HL-60/S4 (cell line): ENCODE measurements around the gene EPB41L5.
"Not testable (repeated sequence)": the region's sequence is repeated elsewhere in the genome, so short reads cannot be mapped to it uniquely, and the experiment has no call there.

Experiments
- in situ Hi-C: fragments of 300-500 bp; cut with MboI; formaldehyde crosslinking; loops from 2 replicates; pipeline ENCODE4 v1.14.3; 2022; ENCODE audit warnings: low sequenced_read_pairs

Gene EPB41L5

DNA sequence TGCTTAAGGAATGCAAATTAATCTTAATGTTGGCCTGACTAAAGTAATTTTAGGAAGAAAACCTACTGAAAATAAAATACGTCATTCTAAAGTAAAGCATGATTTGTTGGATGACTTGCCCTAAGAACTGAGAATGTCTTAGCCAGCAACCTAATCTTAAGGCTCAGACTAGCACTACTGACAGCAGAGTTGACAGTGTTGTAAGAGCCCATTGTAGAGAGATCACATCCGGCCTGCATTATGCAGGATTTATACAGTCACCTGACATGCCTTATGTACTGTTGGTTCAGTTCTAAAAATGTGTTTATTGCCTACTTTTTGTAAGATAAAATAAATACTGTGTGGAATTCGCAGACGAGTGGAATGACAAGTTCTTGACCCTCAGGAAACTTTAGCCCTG, 128.0 kb downstream of the EPB41L5 start:
- in situ Hi-C loops = no loop called here

DNA sequence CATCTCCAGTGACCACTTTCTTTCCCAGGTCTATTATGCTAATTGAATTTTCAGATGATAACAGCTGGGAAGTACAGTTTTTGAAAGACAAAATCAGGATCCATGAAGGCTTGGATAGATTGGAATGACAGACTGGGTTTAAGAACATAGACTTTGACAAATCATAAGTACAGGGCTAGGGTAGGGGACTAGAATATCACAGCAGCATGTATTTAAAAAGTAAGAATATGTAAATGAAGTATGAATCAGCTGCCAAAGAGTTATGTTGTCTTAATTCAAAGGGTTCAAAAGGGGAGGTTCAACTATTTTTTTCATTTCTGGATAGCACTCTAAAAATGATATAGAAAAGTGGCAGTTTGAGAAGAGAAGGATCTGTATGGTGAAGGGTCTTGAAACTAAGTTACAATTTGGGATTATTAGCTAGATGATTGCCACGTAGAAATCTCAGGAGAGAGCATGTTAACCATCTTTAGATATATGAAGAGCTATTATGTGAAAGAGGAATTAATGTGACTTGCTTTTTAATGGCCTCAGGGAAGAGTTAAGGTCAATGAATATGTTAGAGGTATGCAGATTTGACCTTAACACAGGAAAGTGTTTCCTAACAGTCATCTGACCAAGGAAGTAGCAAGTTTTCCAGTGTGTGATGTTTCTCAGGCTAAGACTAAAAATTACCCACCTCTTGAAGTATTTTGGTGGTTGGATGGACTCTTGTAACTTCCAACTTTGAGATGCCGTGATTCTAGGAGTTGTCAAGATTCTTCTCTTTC, 128.6 kb downstream of the EPB41L5 start:
- in situ Hi-C loops = no loop called here

GRCh38 chr2:120142528-120143219, 129.8 kb downstream of the EPB41L5 start:
- in situ Hi-C loops = no loop called here

GRCh38 chr2:120148229-120148628, 135.4 kb downstream of the EPB41L5 start:
- in situ Hi-C loops = no loop called here

DNA sequence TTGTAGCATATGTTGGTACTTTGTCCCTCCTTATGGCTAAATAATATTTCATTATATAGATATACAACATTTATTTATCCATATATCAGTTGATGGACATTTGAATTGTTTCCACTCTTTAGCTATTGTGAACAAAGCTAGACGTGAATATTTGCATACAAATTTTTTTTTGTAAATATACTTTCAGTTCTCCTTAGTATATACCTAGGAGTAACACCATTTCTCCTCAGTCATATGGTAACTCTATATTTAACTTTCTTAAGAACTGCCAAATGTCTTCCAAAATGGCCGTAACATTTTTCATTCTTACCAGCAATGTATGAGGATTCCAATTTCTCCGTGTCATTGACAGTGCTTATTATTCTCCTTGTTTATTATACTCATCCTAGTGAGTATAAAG, 135.8 kb downstream of the EPB41L5 start:
- in situ Hi-C loops = no loop called here

DNA sequence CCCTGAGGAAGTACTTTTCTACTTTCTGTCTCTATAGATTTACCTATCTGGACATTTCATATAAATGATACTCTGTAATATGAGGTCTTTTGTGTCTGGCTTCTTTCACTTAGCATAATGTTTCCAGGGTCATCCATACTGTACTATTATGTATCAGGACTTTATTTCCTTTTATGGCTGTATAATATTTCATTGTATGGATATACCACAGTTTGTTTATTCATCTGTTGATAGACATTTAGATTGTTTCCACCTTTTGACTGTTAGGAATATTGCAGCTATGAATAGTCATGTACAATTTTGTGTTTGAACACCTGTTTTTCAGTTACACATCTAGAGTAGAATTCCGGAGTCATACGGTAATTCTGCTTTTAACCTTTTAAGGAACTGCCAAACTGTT, 136.5 kb downstream of the EPB41L5 start:
- in situ Hi-C loops = no loop called here

DNA sequence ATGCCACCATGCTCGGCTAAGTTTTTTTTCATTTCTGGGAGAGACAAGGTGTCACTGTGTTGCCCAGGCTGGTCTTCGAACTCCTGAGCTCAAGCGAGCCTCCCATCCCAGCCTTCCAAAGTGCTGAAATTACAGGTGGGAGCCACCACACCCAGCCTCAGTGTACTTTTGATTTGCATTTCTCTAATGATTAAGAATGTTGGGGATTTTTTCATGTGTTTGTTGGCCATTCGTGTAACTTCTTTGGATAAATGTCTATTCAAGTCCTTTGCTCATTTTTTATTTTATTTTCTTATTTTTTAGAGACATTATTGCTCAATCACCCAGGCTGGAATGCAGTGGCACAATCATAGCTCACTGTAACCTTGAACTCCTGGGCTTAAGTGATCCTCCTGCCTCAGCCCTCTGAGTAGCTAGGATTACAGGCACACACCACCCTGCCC, 137.2 kb downstream of the EPB41L5 start:
- in situ Hi-C loops = no loop called here

GRCh38 chr2:120155308-120155707, 142.4 kb downstream of the EPB41L5 start:
- in situ Hi-C loops = no loop called here

DNA sequence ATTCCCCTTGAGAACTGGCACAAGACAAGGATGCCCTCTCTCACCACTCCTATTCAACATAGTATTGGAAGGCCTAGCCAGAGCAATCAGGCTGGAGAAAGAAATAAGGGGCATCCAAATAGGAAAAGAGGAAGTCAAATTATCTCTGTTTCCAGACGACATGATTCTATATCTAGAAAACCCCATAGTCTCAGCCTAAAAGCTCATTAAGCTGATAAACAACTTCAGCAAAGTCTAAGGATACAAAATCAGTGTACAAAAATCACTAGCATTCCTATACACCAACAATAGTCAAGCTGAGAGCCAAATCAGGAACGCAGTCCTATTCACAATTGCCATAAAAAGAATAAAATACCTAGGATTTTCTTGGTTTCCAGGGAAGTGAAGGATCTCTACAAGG, 145.8 kb downstream of the EPB41L5 start:
- in situ Hi-C loops = not testable (repeated sequence)

GRCh38 chr2:120161190-120161589, 148.3 kb downstream of the EPB41L5 start:
- in situ Hi-C loops = no loop called here

DNA sequence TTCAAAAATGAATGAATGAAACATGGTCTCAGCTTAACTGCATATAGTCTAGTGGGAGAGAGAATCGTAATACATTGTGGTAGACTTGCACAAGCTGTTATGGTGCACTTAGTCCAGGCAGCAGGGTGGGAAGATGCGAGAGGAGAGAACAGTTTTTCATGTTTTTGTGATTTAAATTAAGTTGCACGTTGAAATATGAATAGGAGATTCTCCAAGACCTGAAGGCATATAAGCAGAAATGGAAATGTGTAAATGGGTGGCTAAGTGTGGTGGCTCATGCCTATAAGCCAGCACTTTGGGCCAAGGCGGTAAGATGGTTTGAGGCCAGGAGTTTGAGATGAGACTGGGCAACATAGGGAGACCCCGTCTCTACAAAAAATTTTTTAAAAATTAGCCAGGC, 149.8 kb downstream of the EPB41L5 start:
- in situ Hi-C loops = no loop called here

DNA sequence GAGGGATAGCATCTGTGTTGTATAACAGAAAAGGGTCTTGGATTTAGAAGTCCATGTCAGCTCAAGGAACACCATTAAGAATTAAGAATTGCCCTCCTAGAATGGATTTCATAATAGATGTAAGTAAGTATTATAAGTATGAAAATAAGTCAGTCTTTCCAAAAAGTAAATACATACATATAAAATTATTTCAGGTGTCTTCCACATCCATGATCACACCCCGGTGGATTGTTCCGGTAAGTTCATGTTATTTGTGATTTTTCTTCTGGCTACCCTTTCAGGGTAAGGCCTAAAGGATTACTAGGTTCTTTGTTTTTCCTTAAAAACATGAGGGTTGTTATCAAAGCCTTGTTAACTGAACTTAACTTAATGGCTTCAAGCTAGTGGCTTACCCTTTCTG, 154.4 kb downstream of the EPB41L5 start:
- in situ Hi-C loops = no loop called here

GRCh38 chr2:120169020-120169419, 156.1 kb downstream of the EPB41L5 start:
- in situ Hi-C loops = no loop called here

DNA sequence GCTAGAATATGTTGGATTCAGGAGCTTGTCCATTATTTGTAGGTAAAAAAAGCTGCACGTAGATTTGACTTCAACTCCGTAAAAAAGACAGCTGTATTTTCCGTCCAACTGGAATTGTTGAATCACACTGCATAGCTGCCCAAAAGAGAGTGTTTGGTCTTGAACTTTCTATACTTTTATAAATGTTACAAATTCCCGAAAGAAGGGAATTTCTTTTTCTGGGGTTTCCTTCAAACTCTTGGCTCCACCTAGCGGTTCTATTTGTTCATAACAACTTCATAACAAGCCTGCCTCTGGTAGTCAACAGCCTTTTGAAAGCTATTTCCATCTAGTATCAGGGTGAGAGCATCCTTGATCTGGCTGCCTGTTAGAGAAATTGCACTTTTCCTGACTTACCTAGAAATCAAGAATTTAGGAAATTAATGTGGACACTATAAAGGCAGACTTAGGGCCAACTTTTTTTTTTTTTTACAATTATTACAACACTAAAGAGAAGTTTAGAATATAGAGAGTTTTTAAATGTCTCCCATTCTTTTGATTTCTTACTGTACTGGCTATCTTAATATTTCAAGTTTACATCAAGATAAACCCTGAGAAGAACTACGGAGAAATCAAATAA, 162.2 kb downstream of the EPB41L5 start:
- in situ Hi-C loops = no loop called here

DNA sequence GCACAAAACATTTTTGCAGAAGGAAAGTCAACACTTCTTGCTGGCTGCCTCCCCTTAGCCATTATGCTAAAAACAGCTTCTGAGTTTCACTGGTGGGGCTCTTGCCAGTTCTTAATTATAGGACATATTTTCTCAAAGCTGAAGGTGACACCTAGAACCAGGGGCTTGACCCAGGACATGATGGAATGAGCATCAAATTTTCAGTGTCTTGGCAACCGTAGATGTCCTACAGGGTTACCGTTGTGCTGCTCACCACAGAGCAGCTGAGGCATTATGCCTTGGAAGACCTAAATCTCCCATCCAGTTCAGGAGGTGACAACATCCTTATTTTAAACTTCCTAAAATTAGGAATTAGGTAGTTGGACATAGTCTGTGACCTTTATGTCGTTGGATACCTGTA, 163.6 kb downstream of the EPB41L5 start:
- in situ Hi-C loops = no loop called here

DNA sequence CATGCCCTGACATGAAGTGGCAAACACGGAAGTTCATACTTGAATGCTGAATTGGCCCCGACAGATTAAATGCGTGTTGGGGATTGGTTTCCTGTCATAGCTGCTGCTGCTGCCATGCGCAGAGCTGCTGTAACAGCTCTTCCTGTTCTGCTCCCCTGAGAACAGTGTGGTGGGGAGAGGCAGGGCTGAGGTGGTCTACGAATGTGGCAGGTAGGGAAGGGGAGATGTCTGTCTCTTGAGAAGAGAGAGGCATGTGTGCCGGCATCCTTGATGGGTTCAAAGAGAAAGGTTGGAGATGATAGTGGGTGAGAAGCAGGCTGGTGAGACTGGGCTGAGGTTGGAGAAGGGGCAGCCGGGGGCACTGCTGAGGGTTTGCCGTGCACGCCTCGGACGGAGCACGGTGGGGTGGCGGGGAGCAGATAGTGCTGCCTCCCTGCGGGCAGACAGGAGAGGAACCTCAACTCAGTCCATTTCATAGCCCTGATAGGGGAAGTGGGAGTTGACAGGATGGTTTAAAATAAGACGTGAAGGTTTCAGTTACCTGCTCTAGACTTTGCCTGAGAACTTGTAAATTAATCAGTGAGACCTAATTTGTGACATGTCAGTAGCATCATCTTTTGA, 164.2 kb downstream of the EPB41L5 start:
- in situ Hi-C loops = no loop called here

GRCh38 chr2:120177973-120178372, 165.1 kb downstream of the EPB41L5 start:
- in situ Hi-C loops = no loop called here

DNA sequence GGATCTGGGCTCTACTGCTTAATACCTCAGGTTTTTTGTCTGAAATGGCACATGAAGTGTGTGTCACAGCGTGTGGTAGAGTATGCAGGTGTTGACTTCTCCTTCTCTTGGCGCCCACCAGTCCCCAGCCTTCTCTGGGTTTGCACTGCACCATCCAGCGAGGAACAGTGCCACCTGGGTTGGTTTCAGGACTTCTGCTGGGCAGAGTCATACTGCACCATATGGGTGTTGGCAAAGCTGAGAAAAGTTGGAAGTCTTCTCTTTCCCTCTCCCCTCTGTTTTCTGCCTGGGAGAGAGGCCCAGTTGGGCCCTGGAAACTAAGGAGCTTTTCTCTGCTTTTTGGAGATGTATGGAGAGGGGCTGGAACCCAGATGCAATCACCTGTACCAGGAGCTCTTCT, 166.5 kb downstream of the EPB41L5 start:
- in situ Hi-C loops = no loop called here

- in situ Hi-C loops = no loop called here
Measured at GRCh38 chr2:120180066-120180465, 167.2 kb downstream of the EPB41L5 start.

GRCh38 chr2:120182019-120182560, 169.2 kb downstream of the EPB41L5 start:
- in situ Hi-C loops = no loop called here

DNA sequence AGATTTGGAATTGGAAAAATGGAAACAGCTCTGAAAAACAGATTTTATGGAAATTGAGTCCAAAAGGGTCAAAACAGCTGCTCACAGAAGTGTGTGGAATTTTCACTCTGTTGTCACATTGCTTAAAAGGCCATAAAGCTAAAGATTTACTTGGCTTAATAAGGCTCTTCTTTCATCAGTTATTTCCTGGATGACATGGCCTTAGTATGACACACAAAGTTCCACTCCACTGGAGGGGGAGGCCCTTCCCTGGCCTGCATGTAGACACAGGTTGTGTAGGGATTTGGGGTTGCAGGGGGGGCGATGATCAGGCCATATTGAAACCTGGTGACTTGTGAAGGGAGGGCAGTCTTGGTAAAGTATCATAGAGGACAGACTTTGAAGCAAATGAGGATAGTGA, 176.3 kb downstream of the EPB41L5 start:
- in situ Hi-C loops = no loop called here
